GM21390 (cell line): ENCODE data around the gene CFDP1.
"Not testable (repeated sequence)": the region's sequence is repeated elsewhere in the genome, so short reads cannot be mapped to it uniquely, and the experiment has no call there.

Source experiments
- ATAC-seq: cut with Tn5 transposase; IDR thresholded peaks from one replicate; pipeline ENCODE4 v1.9.1; 2021; ENCODE audit not compliant: unreplicated experiment

The CFDP1 gene

DNA sequence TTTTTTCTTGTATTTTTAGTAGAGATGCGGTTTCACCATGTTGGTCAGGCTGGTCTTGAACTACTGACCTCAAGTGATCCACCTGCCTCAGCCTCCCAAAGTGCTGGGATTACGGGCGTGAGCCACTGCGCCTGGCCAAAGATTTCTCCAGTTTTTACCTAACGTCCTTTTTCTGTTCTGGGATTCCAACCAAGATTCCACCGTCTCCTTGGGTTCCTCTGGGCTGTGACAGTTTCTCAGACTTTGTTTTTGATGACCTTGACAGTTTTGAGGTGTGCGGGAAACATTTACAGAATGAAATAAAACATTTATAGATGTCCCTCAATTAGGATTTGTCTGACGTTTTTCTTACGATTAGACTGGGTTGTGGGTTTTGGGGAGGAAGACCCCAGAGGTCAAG lies 163.9 kb downstream of the CFDP1 start:
- ATAC-seq = not testable (repeated sequence)

DNA sequence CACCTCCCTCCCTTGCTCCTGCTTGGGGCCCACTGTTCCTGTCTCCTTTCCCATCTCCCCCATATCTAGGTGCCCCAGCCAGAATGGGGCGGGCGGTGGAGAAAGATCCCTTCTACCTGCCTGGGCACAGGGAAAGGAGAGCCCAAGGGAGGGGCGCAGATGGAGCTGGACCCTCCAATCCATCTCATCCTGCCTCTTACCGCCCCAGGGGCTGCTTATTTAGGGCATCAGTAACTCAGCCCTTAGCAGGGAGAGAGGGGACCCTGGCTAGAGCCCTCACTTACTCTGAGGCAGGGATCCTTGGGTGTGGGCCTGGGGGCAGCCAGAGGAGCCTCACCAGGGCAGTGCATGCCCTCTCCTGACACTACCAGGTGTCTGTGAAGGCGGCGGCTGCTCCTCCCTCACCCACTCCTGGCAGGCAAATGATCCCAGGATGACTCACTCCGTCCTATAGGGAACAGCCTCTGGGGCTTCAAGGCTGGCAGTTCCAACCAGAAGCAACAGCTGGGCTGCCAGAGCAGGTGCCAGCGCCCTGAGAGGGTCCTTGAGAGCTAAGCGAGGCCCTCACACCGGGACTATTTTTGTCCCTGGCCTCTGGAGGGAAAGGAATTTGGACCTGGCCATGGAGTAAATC lies 165.6 kb downstream of the CFDP1 start:
- no peak for ATAC-seq

DNA sequence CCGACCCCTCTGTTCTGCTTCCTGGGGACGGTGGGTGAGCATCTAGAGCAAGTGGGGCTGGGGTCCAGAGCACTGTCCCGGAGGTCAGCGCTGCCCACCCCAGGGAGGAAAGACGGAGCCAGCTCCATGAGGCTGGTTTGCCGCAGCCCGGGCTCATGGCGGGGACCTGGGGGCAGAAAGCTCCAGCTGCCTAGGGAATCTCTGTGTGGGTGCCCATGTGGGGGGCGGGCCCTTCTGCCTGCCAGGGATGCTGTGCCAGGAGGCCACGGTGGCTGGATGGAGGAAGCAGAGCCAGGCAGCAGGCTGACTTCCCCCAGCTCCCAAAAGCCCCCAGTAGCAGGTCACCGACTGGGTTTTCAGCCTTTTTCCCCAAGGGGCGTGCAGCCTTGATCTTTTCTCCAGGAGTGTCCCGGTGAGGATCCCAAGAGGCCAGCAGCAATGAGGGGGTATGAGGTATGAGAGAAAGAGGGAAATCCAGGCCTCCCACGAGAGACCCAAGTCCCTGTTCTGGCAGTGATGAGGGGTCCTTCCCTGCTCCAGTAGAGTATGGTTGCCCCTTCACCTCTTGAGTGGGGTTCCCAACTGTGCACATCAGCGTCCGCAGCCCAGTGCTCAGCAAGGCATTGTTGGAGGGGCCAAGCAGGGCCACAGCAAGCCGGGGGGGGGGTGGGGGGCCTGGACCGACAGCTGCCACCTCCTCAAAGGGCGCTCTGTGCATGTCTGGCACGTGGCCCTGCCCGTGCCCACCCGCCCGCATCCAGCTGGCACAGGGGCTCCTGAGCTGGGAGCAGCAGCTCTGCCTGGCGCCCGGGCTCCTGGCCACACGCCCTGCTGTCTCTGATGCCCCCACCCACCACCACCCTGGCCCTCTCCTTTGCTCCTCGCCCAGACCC lies 166.3 kb downstream of the CFDP1 start:
- no peak for ATAC-seq

DNA sequence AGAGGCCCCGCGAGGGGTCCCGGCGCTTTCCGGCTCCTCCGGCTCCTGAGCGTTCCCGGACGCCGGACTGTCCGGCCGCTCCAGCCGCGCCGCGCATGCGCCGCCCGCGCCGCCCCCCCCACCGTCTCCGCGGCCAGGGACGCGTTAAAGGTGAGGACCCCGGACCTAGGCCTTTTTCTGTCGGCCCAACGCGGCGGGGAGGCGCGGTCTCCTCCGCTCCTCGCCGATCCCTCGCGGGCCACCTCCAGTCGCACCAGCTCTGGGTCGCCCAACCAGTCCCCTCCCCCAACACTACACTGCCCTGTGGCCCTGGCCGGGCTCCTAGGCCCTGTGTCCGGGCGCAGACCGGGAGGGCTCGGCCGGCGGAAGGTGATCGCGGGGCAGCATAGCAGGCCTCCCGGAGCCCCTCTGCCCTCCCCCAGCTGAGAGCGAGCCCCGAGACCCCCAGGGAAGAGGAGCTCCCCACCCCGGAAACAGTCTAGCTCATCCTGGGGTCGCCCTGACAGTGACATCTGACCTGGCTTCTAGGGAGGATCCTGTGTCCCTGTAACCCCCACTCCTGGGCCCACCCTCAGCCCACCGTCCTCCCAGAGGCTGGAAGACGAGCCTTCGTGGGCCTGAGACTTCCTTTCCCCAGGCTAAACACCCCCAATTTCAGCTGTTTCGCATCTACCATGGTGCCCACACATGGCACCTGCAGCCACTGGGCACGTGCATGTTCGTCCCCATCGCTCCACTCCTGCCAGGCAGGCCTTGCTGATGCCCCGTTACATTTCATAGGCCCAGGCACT lies 167.2 kb downstream of the CFDP1 start:
- peak; percentile 69 for ATAC-seq

DNA sequence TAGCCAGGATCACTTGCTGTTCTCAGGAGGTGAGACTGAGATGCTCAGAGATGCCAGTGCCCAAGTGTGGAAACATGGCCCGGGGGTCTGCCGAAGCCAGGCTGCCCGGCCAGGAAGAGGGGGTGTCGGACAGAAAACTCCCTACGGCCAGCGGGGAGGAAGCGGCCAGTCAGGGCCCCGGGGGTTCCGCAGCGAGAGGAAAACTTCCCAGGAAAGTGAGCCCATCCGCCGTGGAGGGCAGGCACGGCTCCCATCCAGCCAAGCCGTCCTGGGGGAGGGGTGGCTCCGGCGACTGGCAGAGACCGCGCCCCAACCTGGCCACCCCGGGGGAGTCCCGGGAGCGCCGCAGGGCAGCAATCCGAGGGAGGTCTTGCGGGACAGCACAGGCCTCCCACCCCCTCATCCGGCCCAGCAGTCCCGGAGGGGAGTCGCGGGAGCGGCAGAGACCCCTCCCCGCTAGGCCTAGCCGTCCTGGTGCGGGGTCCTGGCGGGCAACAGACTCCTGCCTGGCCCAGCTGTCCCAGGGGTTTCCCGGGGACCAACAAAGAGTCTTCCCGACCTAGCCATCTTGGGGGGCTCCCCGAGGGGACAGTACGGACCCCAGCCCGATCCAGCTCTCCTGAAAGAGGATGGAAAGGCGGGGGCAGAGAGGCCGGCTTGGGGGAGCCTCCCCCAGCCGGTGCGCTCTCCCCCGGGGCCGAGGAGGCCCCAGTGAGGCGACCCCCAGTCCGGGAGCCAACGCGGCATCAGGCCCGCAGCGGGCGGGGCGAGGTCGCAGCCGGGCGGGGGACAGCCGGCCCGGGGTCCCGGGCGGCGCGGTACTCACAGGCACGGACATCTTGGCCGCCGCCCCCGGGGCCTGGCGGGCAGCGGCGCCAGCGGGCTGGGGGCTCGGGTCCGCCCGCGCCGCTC lies 168.0 kb downstream of the CFDP1 start:
- peak; percentile 30 for ATAC-seq

DNA sequence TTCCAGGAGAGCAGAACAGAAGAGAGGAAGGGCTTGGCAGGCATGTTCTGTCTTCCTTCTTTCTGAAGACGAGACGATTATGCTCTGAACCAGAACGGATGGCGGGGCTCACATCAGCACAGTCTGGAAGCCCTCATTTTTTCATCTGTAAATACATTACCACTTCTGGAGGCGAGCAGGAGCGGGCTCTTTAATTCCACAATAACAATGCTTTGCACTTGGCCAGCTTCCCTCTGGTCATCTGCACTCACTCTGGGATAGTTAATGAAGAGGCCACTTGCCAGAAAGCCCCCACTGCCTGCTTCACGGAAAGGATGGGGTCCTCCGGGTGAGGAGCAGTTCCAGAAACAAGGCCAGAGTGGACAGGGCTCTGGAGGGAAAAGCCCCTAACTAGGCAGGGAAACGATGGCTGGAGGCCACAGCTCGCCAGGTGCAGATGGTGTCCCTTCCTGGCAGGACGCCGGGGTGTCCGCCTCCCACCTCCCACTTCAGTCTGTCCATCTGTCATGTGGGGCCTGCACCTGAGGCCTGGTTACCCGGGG lies 168.8 kb downstream of the CFDP1 start:
- no peak for ATAC-seq

DNA sequence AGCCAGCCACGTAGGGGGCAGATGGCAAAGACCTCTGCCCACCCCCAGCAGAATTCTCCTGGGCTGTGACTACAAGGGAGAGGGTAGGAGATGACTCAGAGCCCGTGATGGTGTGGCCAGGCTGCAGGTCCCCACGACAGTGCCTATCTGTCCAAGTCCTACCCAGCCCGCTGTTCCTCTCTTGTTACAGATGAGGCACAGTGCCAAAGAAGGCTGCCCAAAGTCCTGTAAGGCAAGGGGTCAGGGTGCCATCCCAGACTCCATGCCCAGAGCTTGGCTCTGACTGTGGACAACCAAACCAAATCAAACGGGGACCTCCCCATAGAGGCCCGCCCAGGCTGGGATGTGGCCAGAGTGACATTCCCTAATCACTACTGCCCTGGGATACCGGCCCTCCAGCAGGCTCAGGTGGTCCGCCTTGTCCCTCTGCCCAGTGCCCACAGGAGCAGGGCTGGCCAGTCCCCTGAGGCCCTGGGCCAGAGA lies 169.3 kb downstream of the CFDP1 start:
- ATAC-seq = no peak

DNA sequence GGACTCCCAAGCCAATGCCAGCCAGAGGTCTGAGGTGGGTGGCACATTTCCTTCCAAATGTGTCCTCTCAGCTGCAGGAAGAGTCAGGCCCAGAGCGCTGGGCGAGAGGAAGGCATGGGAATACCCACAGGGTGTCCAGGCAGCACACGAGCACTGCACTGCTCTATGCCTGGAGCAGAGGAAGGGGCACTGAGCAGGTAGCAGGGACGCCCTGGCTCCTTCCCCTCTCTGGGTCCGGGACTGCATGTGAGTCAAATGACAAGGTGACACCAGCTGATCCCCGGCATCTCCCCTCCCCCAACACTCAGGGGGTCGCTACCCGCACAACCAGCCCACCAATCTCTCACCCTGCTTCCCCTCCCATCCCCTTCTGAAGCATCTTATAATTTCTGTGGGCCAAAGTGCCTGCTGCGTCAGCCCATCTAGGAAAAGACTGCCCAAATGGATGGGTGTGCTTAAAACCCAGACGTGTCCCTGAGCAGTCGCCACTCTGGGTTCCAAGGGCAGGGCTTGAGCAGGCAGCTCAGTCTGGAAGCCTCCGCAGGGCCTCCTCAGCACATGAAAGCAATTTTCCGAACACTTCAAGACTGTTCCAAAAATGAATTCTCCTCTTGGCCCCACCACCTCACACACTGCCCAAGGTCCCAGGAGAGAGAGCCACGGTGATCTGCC lies 169.9 kb downstream of the CFDP1 start:
- no peak for ATAC-seq

DNA sequence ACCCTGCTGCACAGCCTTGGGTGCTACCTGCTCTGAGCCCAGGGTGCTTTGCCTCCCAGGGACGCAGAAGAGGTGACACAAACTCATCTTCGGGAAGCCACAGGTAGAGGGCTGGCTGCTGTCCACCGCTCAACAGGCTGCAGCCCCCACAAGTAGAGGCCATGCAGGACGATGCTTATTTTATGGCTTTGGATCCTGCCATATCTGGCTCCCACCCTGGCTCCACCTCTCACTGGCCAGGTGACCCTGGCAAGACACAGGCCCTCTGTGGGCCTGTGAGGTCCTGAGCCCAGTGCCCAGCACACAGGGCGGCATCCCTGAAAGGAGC lies 170.5 kb downstream of the CFDP1 start:
- no peak for ATAC-seq

DNA sequence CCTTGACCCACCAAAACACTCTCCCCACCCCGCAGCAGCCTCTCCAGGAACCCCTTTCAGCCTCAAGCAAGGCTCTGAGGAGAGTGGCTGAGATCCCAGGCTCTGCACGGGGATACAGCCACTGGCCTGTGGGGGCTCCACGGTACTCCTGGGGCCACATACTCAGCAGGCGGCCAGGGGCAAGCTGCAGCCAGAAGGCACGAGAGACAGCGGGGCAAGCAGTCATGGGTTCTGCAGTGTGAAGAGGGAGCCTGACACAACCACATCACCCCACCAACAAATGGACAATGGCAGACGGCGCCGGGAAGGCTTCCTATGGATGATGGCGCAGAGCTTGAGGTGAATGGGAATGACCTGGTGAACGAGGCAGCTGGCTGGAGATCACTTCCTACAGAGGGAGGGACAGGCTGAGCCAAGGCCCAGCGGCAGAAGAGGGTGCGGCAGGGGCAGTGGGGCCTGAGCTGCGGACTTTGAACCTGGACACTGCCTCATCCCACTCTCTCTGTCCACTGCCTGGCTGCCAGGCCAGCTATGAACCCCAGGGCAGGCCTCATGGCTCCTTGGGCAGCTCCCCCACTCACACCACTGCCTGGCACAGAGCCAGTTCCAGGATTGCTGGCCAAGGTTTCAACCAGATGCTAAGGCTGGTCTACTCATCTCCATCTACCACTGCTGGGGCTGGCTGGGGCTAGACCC lies 171.1 kb downstream of the CFDP1 start:
- no peak for ATAC-seq

DNA sequence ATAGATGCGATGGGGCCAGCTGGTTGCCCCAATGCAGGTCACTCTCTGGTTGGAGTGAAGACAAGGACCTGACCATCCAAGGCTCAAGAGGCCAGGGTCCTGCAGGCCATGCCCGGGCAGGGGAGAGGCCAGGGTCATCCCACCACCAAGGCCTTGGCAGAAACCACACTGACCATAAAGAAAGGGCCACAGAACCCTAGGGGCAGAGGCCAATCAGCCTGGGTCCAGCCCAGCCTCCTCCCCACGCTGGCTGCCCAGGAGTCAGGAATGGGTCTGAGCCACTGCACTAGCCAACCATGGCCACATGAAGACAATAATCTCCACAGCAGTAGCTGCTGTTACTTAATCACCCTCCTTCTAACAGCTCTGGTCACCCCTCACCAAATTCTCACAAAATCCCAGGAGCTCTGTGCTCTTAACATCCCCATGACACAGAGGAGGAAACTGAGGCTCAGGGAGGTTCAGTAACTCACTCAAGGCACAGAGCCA lies 171.7 kb downstream of the CFDP1 start:
- no peak for ATAC-seq

DNA sequence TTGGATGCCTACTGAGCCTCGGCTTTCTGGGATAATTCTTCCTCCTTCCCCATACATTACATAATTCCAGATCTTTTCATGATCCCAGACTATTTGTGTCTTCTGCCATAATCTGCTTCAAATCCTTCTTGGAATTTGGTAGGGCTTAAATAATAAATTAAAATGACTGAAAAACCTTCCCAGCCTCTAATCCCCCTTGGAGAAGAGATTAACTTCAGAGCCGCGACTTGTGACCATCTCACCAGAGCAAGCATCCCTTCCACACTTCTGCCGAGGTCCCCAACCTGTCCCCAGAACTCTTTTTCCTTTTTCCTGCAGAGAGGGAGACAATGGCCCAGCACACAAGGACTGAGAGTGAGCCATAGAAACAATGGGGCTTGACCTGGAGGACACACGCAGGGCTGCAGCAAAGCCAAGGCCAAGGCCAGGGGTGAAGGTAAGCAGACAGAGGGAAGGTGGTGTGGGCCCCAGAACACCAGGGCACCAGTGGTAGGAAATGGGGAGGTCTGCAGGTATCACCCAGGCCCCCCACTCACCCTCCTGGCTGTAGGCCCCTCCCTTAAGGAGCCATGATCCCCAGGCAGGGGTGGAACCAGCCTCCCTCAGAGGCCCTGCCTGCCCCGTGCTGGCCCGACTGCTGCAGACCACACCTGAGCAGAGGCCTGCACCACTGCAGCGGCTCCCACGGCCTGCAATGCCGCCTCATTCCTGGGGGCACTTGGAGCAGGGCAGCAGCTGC lies 172.3 kb downstream of the CFDP1 start:
- no peak for ATAC-seq

DNA sequence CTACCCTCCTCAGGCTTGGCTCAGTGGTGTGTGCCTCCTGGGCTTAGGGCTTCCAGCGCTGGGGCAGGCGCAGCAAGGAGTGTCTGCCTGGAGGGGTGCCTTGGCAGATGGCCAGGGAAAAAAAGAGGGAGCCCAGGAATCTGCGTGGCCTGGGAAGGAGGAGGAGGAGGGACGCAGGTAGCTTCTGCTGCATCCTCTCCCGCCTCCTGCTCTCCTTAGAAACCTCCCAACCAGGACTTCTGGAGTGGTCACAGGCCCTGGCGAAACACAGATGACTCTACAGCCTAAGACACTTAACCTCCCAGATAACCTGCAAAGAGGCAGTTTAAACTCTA lies 174.5 kb downstream of the CFDP1 start:
- ATAC-seq = no peak

DNA sequence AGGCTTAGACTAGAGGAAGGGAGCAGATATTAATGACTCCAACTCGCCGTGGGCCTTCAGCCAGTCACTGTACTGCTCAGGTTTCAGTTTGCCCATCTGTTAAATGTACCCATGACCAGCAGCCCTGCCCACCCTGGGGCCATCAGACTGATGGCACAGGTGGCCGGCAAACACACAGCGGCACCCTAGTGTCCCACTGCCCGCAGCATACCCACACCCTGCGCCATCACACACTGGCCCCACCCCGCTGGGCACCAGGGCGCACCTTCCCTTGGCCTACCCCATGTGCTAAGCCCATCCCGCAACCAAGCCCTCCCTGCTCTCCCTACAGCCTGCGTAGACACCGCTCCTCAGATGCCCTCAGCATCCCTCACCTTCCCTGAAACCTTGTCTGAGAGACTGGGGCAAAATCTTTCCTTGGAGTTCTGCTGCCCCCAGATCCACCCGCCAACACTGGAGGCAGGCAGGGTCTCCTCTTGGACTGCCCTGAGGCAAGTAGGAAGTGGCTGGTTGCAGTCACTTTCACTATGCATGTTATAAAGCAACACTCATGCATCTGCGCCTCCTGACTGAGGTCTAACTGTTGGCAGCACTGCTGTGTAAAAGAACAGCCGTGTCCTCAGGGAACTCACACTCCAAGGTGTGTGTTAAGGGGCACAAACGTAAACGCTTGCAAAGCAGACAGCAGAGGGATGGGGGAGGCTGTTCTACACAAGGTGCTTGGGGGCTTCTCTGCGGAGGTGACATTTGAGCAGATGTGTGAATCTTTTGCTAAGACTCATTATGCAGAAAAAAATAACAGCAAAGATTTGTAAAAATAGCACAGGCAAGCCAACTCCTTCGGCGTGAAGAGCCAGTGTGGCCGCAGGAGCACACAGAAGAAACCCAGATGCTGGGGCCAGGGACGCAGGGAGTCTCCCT lies 175.2 kb downstream of the CFDP1 start:
- ATAC-seq = no peak

DNA sequence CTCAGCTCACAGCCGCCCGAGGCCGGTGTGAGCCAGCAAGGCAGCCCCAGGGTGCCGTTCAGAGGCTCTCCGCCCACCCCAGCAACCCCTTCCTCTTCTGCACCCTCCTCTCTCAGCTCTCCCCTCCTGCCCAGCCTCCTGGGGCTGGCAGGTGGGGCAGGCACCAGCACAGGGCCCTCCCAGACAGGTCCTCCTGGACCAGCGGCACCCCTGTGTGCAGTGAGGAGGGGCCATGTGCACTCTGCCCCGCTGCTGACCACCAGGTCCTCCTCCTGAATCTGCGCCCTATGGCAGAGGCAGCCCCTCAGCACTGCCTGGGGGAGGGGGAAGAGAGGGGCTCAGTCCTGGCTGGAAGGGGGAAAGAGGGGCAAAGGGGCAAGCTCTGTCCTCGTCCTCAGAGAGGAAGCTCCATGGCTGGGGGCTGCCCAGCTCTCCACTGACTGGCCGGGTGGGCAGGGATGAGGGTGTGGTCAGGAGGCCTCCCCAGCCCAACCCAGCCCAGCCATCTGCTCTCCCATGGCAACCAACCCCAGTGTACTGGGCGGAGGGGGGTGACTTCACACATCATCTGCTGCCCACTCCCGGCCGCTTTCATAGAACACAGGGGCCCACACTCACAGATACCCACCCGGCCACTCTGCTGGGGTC lies 176.5 kb downstream of the CFDP1 start:
- ATAC-seq = no peak

DNA sequence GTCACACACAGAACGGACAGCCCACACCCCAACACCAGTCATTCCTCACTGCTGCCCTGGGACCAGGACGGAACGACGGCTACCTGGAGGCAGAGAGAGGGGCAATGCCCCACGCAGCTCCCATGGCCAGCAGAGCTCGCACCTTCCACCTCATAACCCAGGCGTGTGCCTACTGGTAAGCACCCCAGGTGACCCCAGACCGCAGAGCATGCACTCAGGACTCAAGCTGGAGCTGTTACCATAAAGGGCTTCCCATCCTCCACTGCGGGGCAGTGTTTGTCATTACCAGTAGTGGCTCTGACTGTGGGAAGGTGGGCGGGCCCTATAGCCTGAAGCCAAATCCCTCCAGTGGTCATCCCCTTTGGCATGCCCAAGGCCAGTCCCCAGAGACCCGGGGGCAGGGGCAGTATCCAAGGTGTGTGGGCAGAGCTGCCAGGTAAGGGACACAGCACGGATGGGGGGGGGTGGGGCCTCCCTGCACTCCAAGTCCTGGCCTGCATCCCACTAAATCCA lies 177.2 kb downstream of the CFDP1 start:
- no peak for ATAC-seq

DNA sequence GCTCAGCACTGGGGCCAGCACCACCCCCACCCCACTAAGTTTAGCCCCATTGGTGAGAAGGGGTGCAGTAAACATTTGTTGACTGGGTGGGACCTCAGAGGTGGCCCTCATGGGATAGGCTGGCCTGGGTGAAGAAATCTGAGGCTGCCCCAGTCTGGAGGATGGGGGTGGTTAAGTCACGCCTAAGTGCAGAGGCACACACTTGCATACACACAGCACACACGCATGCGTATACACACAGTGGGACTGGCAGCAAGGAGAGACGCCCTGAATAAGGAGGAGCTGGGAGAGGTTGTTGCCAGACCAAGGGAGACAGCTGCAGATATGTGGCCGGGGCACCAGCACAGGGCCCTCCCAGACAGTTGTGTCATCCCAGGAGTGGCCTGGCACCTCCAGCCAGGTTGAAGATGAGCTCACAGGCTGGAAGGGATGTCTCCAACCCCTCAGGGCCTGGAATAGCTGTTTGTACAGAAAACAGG lies 178.9 kb downstream of the CFDP1 start:
- no peak for ATAC-seq
